KG1 (cell line): ENCODE data around the gene ZBTB5.
"Not testable (repeated sequence)": the region's sequence is repeated elsewhere in the genome, so short reads cannot be mapped to it uniquely, and the experiment has no call there.

Experiments
- DNase-seq: peaks from one replicate; lab custom pipeline; 2025; lab: John Stamatoyannopoulos, UW

The ZBTB5 gene

DNA sequence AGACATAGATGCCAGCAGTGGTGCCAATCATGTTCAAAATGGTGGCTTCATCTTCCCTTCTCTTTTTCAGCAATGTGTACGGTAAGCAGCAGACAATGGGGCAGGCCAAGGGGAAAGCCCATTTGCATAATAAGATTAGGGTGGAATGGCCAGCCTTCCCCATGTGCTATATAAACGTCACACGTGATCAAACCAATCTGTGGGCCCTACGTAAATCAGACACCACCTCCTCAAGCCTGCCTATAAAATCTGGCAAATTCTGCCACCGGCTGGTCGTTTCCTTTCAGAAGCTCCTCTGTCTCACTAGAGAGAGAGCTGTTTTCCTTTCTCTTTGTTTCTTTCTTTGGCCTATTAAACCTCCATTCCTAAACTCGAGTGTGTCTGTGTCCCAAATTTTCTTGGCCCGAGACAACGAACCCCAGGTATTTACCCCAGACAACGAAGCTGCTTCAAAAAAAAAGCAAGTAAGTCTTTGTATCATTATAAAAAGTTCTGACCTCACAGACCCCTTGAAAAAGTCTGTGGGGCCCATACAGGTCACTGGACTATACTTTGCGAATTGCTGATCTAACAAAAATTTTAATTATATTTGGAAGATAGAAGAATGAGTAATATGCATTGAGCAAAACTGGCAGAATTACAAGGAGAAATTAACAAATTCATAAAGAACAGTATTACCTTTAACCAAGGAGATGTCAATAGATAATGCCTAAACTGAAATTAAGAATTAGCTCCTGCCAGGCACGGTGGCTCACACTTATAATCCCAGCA, 15.2 kb downstream of the ZBTB5 start:
- no peak for DNase-seq

DNA sequence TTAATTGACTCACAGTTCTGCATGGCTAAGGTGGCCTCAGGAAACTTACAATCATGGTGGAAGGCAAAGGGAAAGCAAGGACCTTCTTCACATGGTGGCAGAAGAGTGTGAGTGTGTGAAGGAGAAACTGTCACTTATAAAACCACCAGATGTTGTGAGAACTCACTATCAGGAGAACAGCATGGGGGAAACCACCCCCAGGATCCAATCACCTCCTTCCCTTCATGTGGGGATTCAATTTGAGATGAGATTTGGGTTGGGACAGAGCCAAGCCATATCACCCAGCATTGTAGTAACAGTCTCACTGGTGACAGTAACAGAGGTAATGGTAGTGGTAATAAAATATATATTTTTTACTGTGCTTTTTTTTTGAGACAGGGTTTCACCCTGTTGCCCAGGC, 18.1 kb downstream of the ZBTB5 start:
- DNase-seq, result no peak

DNA sequence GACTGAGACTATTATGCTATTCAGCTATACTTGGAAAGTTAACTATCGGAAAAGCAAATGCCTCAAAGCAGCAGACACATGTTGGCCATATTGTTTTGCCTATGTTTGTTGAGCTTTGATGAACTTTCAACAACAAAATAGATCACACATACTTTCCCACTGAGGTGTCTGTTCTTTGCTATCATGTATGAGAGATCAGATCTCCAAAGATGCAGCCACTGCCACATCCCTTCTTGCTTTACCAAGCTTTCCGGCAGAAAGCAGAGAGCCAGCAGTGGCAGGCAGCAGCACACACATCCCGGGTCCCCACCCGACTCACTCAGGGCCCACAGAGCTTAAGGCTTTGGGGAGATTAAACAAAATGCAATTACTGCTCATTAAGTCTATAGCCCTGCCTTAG, 18.8 kb downstream of the ZBTB5 start:
- DNase-seq, result no peak

DNA sequence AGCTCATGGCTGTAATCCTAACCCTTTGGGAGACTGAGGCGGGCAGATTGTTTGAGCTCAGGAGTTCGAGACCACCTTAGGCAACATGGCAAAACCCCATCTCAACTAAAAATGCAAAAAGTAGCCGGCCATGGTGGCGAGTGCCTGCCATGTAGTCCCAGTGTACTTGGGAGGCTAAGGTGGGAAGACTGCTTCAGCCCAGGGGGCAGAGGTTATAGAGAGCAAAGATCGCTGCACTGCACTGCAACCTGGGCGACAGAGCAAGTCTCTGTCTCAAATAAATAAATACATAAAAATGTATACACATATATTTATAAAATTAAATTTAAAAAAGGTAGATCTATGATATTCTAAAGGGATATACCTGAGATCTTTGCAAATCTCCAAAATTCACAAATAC, 19.4 kb downstream of the ZBTB5 start:
- DNase-seq, result no peak

DNA sequence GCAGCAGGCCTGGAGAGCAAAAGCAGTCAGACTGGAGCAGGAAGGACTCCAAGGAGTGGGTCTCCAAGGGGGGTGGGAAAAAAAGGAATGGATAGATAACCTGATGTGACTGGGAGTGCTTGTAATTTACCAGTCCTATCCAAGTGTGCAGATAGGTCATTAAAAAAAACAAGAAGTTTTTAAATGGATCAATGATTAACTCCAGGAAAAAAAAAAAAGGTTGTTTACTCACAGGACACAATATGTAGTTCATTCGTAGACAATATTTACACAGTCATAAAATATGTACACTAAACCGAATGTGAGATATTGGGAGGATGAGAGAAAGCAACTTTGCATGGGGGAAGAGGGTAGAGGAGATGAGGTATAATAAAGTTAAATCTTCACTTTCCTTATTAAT, 20.4 kb downstream of the ZBTB5 start:
- DNase-seq, result no peak

DNA sequence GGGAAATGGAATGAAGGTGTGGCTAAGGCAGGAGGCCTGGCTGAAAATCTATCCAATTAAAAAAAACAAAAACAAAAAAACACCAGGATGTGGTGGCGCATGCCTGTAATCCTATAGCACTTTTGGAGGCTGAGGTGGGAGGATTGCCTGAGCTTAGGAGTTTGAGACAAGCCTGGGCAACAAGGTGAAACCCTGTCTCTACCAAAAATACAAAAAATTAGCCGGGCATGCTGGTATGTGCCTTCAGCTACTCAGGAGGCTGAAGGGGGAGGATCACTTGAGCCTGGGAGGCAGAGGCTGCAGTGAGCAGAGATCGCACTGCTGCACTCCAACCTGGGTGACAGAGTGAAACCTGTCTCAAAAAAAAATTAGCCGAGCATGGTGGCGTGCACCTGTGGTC, 21.7 kb downstream of the ZBTB5 start:
- DNase-seq, result no peak

DNA sequence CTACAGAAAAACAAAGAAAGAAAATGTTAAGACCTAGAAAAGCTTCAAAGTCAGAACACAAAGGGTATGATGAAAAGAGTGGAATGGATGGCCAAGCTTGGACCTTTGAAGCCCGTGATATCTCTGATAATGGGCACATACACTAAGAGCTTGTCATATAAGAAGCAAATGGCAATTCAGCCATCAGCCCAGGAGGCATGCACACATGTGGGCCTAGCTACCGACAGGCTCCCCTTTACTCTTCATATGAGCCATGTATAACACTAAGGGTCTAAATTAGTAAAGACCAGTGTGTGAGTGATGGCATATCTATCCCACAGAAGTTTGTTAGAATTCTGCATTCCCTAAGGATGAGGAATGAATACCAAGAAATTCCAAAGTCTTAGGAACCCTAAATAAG, 22.7 kb downstream of the ZBTB5 start:
- no peak for DNase-seq

DNA sequence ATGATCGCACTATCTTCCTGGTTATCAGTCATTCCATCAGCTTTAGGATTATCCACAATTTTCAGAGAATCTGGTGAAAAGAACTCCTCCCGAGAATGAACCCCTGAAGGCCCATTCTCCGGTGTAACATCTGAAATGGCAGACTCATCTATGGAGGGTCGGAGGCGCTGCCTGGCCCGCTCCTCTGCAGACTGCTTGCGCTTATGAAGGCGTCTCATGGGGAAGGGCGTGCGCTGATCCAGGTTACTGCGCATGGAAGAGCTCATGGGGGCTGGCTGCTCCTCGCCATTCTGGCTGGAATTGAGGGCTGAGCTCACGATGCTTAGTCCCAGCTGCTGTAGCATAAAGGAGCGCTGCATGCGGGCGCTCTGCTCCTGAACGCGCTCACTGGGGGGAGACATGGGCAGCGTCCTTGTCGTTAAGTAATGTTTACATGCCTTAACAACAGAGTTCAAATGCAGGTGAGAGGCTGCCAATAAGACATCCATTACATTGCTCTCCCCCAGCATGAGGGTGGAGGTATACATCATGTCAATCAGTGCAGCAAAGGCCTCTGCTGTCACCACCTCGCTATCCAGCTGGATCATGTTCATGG, 23.4 kb downstream of the ZBTB5 start:
- no peak for DNase-seq

DNA sequence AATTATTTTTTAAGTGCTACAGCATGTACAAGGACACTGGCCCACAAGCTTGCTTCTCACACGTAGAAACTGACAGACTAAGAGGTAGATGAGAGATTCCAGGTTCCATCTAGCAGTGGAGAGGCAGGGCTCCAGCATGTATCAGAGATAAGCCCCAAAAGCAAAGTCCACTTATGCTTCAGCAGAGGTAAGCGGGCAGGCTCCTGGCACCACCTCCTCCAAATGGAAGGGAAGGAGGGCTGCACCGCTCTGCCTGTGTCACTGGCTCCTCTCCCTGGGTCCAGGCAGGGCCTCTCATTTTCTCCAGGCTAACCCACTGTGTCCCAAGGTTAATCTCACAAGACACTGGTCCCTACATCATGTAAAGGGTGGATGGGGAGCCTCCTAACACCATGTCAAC, 26.9 kb downstream of the ZBTB5 start:
- DNase-seq, result no peak

DNA sequence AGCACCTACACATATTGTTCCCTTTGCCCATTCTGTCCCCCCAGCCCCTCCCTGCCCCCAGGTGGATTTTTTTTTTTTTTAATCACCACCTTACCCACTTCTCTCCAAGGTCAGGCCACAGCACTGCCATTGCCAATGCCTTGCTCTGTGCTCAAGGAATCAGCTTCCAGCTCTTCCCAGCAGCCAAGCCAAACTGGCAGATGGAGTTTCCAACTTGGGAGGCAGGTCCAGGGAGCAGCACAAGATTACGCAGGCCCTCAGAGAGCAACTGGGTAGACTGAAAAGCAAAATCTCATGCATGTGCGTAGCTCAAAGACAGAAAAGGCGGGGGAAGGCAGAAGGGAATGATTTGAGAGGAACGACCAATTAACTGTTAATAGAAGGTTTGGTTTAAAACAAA, 27.6 kb downstream of the ZBTB5 start:
- DNase-seq, result no peak

DNA sequence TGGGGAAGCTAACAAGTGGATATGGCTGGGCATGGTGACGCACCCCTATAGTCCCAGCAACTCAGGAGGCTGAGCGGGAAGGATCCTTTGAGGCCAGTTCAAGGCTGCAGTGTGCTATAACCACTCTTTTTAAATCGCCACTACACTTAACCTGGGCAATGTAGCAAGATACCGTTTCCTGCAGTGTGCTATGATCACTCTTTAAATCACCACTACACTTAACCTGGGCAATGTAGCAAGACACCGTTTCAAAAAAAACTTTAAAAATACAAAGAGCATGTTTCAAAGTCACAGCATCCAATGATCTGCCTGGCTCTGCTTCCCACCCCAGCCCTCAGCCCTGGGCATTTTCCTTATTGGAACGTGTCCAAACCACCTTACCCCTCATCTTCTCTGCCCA, 28.2 kb downstream of the ZBTB5 start:
- DNase-seq, result no peak

DNA sequence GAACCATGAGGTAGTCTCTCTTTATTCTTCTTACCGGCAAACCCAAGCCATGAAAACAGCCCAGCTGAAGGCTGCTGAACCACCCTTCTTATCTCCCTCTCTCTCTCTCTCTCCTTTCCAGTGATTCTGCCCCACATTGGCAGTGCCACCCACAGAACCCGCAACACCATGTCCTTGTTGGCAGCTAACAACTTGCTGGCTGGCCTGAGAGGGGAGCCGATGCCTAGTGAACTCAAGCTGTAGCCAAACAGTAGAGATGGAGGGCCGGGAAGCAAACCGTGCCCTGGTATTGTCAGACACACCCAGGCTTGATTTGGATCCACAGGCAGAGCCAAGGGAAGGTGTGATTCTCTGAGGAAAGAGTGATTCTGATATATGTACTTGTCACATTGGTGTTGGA, 28.7 kb downstream of the ZBTB5 start:
- DNase-seq, result no peak

DNA sequence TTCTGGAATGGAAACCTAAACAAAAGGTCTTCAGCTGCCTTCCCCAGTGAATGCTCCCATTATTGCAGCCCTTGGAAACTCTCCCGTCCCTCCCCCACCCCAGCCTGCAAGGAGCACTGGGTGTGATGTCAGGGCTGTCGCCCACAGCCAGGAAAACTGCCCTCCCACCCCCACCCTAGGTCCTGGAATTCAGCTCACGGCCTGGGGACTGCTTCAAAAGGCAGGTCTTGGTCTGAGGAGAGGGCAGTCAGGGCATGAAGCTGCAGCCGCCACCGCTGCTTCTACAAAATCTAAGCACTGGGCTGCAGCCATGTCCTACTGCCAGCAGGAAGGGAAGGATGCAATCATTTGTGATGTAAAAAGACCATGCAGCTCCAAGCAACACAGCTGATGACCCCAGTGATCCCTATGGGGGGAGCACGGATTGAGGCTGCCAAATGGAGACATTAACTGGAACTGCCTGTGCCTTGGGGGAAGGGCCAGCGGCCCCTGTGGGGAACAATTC, 31.3 kb downstream of the ZBTB5 start:
- no peak for DNase-seq

DNA sequence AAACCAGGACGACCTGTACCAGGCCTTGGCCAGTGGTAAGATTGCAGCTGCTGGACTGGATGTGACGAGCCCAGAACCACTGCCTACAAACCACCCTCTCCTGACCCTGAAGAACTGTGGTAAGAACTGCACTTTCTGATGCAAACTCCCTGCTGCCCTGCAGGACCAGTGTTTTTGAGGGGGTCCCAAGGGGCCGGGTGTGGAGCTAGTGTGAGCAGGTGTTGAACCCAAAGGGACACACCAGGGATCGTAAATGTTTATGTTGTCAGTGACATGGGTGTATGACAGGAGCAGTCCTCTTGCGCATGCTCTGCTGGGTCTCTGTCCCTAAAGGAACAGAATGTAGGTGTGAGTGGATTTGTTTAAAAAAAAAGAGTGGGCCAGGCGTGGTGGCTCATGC, 33.2 kb downstream of the ZBTB5 start:
- DNase-seq, result no peak

DNA sequence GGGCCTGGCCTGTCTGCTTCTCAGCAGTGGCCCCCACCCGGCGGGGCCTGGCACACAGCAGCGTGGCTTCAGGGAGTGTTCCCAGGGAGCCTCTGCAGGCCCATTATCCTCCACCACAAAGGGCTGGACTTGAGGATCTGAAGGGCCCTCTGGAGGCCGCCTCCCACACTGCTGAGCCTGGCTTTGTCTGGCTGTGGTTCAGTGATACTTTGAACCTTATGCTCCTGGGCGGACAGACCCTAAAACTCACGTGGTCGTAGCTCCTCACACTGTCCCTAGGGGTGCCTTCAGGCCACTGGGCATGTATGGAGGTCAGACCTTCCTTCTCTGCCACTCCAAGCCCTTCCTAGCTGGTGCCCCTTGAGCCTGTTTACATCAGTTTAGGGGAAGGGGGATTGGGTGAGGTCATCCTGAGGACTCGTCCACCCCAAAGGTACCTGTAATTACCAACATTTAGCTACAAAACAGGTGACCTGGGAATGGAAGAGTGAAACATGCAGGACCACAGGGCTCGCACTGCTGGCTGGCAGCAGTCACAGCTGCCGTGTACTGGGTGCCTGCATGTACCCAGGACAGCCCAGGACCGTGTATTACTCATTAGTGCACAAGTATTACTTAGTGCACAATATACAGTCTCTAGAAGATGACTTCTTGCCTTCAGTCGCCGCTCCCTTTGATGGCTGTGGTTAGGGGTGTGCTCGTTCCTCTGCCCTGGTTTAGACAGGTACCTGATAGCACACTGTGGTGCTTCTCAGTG, 34.2 kb downstream of the ZBTB5 start:
- no peak for DNase-seq

DNA sequence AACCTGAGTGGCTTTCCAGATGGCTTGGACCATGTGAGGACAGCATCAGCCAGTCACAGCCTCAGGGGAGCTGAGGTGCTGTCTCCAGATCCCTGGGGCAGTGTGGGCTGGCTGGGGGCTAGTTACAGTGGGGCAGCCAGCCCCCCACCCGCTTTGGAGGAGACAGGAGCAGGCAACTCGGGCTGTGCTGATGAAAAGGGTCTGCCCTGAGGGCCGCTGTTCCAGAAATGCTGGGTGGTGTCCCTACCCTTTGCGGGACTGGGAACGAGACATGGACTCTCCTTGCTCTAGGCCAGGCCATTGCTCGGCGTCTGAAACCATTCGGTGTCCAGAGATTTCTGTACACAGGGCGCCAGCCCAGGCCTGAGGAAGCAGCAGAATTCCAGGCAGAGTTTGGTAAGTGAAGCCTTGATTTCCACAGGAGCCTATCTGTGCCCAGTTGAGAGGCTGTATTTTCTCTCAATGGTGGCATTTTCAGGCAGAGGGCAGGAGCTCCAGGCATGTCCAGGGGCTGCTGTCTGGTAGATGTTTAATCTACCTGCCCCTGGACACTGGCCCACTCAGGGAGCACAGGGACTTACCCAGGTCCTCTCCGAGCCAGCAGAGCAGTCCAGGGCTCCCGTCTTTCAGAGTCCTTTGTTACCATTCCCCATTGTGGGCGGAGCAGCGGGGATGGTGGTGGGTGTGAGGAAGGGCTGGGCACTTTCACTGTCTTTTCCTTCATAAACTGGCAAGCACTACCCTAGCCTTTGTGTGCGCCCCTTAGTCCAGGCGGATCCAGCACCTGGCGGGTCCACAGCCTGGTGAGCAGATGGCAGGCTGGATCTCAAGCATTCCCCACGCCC, 35.6 kb downstream of the ZBTB5 start:
- DNase-seq, result no peak

DNA sequence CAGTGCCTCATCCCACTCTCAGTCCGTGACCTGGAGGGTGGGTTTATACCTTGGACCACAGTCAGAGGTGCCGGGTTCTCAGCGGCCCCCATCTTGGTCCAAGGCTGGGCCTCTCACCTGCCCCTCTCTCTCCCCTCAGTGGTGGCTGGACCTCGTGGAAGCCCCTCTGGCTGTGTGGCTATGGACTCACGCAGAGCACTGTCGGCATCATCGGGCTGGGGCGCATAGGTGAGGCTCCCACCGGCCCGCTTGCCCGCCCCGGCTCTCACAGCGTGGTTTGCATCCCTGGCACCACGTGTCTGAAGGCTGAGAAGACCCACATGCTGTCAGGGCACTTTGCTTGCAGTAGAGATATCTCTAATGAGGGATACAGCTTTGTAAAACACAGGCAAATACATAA, 36.9 kb downstream of the ZBTB5 start:
- no peak for DNase-seq

DNA sequence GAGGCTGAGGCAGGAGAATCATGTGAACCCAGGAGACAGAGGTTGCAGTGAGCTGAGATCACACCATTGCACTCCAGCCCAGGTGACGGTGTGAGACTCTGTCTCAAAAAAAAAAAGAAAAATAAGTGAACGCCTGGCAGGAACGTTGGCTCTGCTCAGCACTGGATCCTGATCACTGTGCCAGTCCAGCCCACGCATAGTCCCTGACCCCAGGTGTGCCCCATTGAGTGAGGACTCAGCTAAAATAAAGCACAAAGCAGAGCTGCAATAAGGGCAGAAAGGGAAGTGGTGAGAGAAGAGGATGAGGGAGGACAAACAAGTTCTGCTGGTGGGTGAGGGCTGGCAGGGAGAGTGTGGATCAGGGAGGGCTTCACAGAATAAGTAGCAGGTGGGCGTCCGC, 38.4 kb downstream of the ZBTB5 start:
- DNase-seq, result no peak

DNA sequence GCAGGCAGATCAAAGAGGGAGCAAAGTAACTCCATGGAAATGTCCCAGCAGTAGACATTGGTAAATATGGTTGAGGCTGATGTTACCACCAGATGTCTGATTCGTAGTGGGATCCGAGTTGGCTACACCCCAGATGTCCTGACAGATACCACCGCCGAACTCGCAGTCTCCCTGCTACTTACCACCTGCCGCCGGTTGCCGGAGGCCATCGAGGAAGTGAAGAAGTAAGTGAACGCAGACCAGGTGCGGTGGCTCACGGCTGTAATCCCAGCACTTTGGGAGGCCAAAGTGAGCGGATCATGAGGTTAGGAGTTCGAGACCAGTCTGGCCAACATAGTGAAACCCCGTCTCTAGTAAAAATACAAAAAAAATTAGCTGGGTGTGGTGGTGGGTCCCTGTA, 38.8 kb downstream of the ZBTB5 start:
- not testable (repeated sequence) for DNase-seq

DNA sequence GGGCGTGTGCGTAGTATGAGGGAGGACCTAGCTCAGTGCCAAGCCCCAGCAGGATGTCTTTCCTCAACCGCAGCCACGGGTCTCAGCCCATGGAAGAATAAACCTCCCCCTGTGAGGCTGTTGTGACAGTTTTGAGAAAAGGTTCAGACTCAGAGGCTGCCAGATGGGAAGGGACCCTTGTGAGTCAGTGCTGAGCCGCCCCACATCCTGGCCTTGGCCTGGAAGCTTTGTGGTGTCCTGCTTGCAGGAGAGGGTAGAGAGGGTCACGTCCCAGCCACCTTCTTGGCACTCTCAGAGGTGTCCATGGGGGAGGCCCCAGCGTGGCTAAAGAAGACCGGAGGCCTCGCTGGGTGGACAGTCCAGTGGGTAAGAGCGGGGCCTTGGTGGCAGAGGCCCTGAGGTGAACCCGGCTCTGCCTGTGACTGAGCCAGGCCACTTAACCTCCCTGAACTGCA, 39.9 kb downstream of the ZBTB5 start:
- DNase-seq, result no peak

DNA sequence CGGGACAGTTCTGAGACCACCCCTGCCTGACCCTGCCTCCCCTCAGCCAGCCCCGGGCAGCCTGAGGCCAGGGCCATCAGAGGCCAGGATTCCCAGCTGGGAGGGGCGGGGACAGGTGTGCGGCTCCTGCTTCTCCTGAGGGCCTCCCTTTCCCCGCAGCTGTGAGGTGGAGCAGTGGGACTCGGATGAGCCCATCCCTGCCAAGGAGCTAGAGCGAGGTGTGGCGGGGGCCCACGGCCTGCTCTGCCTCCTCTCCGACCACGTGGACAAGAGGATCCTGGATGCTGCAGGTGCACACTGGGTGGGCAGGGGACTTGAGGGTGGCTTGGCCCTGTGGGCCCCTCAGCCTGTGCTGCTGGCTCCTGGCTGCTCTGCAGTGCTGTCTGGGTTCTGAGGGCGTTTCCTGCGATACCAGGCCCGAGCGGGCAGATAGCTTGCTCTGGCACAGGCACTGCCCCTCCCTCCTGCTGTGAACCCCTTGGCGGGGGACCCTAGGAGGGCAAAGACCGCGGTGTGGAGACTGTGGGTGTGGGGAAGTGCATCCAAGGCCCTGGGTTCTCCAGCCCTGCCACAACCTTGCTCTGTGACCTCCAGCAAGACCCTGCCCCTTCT, 40.5 kb downstream of the ZBTB5 start:
- DNase-seq, result no peak

DNA sequence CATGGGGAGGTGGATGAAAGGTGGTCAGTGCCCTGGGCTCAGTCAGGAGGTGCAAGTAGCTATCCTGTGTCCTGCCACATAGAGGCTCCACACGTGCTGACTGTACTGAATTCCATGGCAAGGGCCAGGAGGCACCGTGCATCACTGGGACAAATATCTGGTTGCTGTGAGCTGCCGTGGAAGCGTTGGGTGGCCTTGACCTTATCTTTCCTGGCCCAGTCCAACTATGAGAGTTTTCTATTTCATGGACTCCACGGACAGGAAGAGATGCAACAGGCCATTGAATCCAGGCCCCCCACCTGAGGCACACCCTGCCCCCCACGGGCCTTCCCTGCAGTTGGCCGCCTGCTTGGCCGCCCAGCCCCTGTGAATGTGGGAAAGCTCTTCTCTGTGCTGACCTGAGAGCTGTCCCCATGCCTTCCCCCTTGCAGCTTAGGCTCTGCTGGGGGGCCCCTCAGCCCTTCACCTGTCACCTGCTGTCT, 41.0 kb downstream of the ZBTB5 start:
- DNase-seq, result no peak
